ENCODE results near the gene NTN5. TPM values are rescaled to one million over a fixed set of nuclear protein-coding genes. Genes with fewer than 3 reads are reported as not detected.

NTN5 gene
- total RNA-seq, 4 donors from 2014 or later, result 0.47 to 1.9 (median 0.58) TPM; not detected in 1

DNA sequence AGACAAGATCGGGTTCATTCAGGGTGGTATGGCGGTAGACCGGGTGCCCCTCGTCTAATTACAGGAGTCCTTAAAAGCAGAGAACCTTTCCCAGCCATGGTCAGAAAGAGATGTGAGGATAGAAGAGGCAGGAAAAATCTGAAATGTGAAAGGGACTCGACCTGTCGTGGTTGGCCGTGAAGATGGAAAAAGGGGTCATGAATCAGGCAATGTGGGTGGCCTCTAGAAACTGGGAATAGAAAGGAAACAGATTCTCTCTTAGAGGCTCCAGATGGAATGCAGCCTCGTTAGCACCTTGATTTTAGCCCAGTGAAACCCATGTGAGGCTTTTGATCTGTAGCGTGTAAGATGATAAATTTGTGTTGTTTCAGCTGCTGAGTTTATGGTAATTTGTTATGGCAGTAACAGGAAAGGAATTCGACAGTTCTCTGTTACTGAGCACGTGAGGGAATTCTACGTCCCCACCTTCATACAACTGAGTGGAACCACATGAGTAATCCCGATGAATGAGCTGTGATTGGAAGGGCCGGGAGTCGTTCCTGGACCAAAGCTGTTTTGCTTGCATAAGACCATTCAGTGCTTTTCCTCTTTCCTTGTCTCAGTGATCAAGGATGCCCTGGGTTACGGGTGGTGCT is 15.9 kb downstream of the NTN5 start:
- H3K4me3 ChIP-seq (ENCODE audit: low read depth, poor library complexity, severe bottlenecking), result no peak overlapping the region
- intact Hi-C loops (cut with DNase I; ENCODE audit: low total_unique reads), result no loop called here
- 41 to 50% methylated on average over 16 of the region's 16 CpGs for WGBS, 2 donors
- TF ChIP-seq, protein P1, sequence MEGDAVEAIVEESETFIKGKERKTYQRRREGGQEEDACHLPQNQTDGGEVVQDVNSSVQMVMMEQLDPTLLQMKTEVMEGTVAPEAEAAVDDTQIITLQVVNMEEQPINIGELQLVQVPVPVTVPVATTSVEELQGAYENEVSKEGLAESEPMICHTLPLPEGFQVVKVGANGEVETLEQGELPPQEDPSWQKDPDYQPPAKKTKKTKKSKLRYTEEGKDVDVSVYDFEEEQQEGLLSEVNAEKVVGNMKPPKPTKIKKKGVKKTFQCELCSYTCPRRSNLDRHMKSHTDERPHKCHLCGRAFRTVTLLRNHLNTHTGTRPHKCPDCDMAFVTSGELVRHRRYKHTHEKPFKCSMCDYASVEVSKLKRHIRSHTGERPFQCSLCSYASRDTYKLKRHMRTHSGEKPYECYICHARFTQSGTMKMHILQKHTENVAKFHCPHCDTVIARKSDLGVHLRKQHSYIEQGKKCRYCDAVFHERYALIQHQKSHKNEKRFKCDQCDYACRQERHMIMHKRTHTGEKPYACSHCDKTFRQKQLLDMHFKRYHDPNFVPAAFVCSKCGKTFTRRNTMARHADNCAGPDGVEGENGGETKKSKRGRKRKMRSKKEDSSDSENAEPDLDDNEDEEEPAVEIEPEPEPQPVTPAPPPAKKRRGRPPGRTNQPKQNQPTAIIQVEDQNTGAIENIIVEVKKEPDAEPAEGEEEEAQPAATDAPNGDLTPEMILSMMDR (IDR thresholded peaks at IDR 0.05), result no peak
- no peak for TF ChIP-seq POLR2A (IDR thresholded peaks at IDR 0.05)
- peak in 1 of 2 donors; percentile 34 for DNase-seq (ENCODE audit: low spot score in 2 of 2)

DNA sequence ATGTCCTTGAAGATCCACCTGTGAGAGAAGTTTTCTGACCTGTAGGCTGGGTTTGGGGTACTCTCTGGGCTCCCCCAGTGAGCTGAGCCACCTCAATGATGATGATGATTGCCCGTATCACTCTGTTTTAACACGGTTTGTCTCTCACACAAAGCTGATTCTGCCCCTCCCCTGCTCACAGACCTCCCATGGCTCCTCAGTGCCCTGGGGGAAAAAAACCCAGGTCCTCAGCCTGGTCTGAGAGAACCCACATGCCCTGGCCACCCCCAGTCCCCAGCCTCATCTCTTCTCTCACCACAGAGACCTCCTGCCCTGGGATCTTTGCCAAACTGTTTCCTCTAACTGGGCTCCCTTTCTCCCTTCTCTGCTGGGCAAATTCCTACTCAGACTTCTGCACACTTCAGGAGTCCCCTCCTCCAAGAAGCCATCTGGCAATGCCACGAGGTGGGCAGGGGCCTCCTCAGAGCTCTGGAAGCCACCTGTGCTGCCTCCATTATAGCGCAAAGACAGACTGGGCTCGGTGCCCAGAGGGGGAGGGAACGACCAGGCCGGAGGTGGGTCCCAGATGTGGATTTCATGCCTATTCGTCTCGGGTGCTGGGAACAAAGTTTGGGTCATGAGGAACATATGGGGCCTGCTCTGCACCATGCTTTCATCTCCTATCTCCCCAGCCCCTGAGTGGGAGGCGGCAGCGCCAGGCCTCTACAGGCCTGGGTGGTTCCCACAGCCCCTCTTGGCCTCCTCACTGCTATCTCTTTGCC is 18.3 kb downstream of the NTN5 start:
- 43 to 48% methylated on average over 11 of the region's 11 CpGs for WGBS, 2 donors
- no peak for TF ChIP-seq POLR2A (IDR thresholded peaks at IDR 0.05)
- TF ChIP-seq, protein P1 (IDR thresholded peaks at IDR 0.05), result no peak
- H3K4me3 ChIP-seq (ENCODE audit: low read depth, poor library complexity, severe bottlenecking), result no peak overlapping the region
- intact Hi-C loops (cut with DNase I; ENCODE audit: low total_unique reads), result no loop called here
- no peak for DNase-seq (ENCODE audit: low spot score in 2 of 2)

DNA sequence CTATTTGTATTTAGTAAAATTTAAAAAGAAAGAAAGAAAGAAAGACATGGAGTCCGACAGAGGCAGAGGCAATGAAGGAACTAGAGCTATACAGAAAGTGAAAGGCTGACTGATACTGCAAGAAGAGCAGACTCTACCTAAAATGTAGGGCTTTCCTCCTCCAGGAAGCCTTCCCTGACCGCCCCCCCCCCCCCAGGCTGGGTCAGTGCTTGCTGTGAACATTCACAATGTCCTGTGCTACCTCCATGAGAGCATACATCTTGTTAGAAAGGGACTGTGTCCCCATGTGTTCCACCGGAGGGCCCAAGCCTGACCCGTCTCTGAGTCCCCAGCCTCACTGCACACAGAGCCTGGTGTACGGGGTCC is 21.2 kb downstream of the NTN5 start:
- WGBS, 2 donors, result 87 to 89% methylated on average over 3 to 5 of the region's 5 CpGs
- intact Hi-C loops (cut with DNase I; ENCODE audit: low total_unique reads), result no loop called here
- no peak overlapping the region for H3K4me3 ChIP-seq (ENCODE audit: low read depth, poor library complexity, severe bottlenecking)
- TF ChIP-seq, protein P1 (IDR thresholded peaks at IDR 0.05), result no peak
- TF ChIP-seq POLR2A (IDR thresholded peaks at IDR 0.05), result no peak
- DNase-seq (ENCODE audit: low spot score in 2 of 2), result no peak

DNA sequence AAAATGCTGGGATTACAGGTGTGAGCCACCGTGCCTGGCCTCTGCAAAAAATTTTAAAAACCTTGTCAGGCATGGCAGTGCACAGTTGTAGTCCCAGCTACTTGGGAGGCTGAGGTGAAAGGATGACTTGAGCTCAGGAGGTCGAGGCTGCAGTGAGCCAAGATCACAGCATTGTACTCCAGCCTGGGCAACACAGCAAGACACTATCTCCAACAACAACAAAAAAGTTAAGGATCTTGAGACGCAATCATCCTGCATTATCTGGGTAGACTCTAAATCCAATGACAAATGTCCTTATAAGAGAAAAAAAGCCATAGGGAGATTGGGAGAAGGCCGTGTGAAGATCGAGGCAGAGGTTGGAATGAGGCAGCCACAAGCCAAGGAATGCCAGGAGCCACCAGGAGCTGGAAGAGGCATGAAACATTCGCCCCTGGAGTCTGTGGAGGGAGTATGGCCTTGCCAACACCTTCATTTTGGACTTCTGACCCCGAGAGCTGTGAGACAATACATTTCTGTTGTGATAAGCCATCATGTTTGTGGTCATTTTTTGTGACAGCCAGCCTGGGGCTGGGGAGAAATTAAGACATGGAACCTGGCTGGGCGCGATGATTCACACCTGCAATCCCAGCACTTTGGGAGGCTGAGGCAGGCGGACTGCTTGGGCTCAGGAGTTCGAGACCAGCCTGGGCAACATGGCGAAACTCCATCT is 21.7 kb downstream of the NTN5 start:
- TF ChIP-seq POLR2A (IDR thresholded peaks at IDR 0.05), result no peak
- TF ChIP-seq, protein P1 (IDR thresholded peaks at IDR 0.05), result no peak
- no peak for DNase-seq (ENCODE audit: low spot score in 2 of 2)
- no peak overlapping the region for H3K4me3 ChIP-seq (ENCODE audit: low read depth, poor library complexity, severe bottlenecking)
- intact Hi-C loops (cut with DNase I; ENCODE audit: low total_unique reads), result no loop called here
- 90 to 94% methylated on average over 12 of the region's 12 CpGs for WGBS, 2 donors

DNA sequence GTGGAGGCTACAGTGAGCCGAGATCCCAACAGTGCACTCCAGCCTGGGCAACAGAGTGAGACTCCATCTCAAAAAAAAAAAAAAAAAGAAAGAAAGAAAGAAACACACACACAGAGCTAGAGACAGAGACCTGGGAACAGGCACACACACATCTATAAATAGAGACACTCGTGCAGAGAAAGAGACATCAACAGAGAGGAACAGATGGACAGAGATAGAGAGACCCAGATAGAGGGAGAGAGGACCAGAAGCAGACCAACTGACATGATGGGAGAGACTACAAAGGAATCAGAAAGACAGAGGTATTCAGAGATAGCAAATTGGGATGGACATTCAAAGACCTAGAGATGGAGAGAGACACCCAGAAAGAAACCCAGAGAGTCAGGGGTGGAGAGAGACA is 24.7 kb downstream of the NTN5 start:
- no peak overlapping the region for H3K4me3 ChIP-seq (ENCODE audit: low read depth, poor library complexity, severe bottlenecking)
- intact Hi-C loops (cut with DNase I; ENCODE audit: low total_unique reads), result loop anchor here (10.0 kb wide), 2 partner anchors 137 to 187 kb away; partner anchors contain the start of gene HSD17B14
- TF ChIP-seq, protein P1 (IDR thresholded peaks at IDR 0.05), result no peak
- TF ChIP-seq POLR2A (IDR thresholded peaks at IDR 0.05), result no peak
- DNase-seq (ENCODE audit: low spot score in 2 of 2), result no peak
- WGBS, 2 donors, result 66 to 69% methylated on average over 2 of the region's 2 CpGs

Measured in lower leg skin (tissue), 4 donors.